Stimulated activated CD4-positive, alpha-beta T cell treated with anti-CD3 and anti-CD28 coated beads, Interleukin-1b, Interleukin-23, amount 100 ng/mL, for 1 hour (primary cell): ENCODE measurements around the gene ZRSR2.

Experiments
- DNase-seq, 2 donors: peaks; one replicate each; pipeline ENCODE4 v3.0.0-alpha.2; 2020; ENCODE audit warnings: low read depth in 2 of 2

ZRSR2 gene

GRCh38 chrX:15854080-15854655 is 63.9 kb downstream of the ZRSR2 start:
- no peak for DNase-seq

DNA sequence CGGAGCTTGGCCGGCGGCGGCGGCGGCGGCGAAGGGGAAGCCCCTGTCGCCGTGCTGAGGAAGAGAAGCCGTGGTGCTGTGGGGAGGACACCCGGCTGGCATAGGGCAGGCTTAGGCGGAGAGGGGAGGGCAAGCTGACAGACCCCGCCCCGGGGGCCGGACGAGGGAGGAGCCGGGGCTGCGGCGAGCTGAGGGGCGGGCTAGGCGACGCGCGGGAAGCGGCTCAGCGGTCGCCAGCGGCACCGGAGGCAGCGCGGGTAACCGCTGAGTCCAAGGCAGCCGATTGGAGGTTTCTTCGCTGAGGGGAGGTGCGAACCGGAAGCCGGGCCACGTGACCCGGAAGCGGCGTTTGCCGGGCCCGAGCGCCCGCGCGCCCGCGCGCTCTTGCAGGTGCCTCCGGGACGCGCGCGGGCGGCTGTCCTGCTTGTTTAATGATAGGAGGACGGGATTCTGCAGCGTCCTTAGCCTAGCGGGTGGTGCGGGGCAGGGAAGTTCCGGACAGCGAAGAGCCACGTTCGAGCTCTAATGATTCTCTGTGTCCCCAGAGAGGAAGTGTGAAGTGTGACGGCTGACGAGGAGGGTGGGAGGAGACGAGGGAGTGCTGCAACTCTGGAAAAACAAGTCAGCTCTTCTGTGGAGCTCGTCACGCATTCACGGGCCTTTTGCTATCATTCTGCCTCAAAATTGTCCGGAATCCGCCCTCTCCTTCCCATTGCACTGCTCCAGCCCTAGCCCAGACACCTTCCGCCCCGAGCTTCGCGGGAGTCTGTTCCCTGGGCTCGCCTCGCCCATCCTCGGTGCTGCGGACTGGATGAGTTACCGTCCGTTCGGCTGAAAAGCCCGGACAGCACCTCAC is 64.7 kb downstream of the ZRSR2 start, which contains the start of gene AP1S2:
TSS of gene AP1S2 (minus strand) at position 102 of the 856 bp plus-strand sequence. CDS start 2,289 bp downstream, outside the sequence.
- DNase-seq, result peak; percentile 77 to 84

DNA sequence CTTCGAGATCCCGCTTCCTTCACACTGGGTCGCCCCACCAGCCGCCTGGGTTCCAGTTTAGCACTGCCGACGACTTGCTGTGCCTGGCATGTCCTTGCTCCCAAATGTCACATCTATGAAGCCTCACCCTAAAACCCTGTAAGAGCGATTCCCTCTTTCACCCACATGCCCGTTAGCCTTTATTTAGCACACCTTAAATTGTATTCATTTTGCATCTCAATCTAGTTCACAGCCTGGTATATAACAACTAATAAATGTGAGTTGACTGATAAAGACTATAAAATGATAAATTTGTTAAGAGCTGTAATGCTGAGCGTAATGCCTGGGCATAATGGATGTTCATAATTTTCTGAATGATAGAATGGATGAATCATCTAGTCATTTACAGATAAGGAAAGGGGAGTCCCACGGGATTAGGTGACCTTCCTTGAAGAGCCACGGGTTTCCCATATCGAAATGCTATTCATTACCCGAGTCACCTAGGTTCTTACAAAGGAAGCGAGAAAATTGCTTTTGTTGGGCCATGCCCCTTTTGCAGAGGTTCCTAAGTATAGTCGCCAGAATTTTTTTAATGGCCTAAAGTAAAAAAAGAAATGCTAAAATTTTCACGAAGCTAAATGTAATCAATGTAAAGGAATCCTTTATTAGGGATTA is 65.4 kb downstream of the ZRSR2 start:
- DNase-seq, result no peak

GRCh38 chrX:15856222-15856587 is 65.9 kb downstream of the ZRSR2 start:
- no peak for DNase-seq

DNA sequence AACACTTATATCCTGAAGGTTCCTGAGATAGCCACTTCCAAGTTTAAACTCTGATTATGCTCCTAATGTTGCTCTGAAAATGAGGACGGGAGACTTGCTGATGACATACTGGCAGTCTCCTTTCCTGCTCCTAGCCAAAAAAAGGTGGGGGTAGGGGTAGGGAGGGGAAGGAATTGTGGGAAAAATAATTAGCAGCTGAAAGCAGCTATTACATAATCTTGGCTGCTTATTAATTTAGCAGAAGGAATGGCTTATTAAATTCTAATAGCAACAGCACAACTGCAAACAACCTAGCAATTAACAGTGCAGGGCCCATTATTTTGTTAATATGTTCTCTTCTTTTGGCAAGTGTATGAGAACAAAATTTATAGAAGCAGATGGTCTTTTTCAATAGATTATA is 66.4 kb downstream of the ZRSR2 start:
- no peak for DNase-seq

GRCh38 chrX:15858051-15858450 is 67.8 kb downstream of the ZRSR2 start:
- DNase-seq, result no peak

DNA sequence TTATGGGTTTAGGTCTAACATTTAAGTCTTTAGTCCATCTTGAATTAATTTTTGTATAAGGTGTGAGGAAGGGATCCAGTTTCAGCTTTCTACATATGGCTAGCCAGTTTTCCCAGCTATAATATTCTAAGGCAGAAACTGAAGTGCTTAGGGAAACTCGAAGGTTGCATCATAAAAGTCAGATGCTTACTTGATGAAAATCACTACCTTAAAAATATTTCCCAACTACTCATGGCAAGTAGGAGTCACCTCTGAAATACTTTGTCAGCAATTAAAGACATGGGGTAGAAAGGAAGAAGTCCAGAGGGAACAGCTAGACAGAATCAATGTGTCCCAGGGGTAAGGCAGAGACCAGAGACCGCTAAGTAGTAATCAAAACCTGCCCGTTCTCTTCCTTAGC is 70.6 kb downstream of the ZRSR2 start:
- no peak for DNase-seq

- DNase-seq, result no peak
These were observed 73.7 kb downstream of the ZRSR2 start for GRCh38 chrX:15864023-15864422.

DNA sequence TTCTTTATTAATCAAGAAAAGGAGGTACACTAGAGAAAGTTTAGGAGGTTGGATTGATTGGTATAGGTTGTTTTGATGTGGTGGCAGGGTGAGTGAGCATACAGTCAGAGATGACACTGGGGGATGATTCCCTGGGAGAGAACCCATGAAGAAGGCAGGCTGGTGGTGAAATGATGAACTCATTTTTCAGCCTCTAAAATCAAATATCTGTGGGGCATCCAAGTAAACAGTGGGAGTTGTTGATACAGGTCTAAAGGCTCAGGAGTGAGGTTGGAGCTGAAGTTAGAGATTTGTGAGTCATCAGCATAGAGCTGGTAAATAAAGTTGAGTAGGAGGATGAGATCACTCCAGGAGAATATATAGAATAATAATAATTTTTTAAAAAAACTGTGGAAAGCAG is 74.3 kb downstream of the ZRSR2 start:
- DNase-seq, result no peak

GRCh38 chrX:15866147-15866546 is 75.9 kb downstream of the ZRSR2 start:
- DNase-seq, result no peak

DNA sequence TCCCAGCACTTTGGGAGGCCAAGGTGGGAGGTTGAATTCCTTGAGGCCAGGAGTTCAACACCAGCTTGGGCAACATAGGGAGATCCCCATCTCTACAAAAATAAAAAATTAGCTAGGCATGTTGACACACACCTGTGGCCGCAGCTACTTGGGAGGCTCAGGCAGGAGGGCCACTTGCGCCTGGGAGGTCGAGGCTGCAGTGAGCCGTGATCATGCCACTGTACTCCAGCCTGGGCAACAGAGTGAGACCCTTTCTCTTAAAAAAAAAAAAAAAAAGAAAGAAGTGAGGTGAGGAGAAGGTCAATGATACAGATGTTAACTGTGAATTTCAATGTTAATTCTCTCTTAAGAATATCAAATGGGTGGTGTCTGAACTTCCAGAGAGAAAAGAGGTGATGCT is 79.4 kb downstream of the ZRSR2 start:
- DNase-seq, result no peak

DNA sequence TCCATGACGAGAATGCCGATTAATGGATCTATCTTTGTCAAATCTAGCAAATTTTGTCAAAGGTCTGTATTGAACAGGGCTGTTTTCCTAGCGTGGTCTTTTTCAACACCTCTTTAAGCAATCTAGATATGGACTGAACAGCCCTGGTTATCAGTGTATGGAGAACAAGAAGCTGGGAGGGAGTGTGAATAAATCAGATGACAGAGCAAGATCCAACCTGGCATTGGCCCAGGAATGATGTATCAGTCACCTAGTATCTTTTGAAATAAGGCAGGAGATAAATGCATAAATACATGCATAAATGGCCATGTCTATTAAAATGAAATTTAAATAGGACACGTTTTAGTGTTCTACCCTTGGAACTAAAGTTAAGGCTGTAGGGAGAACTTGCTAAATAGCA is 80.0 kb downstream of the ZRSR2 start:
- DNase-seq, result no peak
